ENCODE measurements around the gene CENPX.

Gene CENPX

GRCh38 chr17:82022310-82022980, at the start of gene CENPX:
Gene CENPX, minus strand, starts transcription at chr17:82022878. Its CDS starts 17 bp downstream, at chr17:82022861.
- DNase-seq = no peak

GRCh38 chr17:82070611-82071010, 47.9 kb upstream of the CENPX start:
- DNase-seq = no peak

- no peak for DNase-seq
These were observed 43.1 kb upstream of the CENPX start, which contains the start of gene DUS1L for GRCh38 chr17:82065638-82066303. Gene DUS1L, minus strand, starts transcription at chr17:82065804. Its CDS starts 745 bp downstream, at chr17:82065059.

GRCh38 chr17:82065193-82065637, 42.5 kb upstream of the CENPX start:
- DNase-seq = no peak

- no peak for DNase-seq
These were observed 41.9 kb upstream of the CENPX start for GRCh38 chr17:82064433-82065192.

GRCh38 chr17:82063424-82064415, 41.0 kb upstream of the CENPX start:
- no peak for DNase-seq

- no peak for DNase-seq
These were observed 40.3 kb upstream of the CENPX start for GRCh38 chr17:82062984-82063368.

- DNase-seq = no peak
These were observed 39.7 kb upstream of the CENPX start for GRCh38 chr17:82062076-82062983.

GRCh38 chr17:82061047-82061925, 38.6 kb upstream of the CENPX start:
- no peak for DNase-seq

GRCh38 chr17:82060614-82061013, 37.9 kb upstream of the CENPX start:
- DNase-seq = no peak

- DNase-seq = no peak
These were observed 37.3 kb upstream of the CENPX start for GRCh38 chr17:82060001-82060380.

GRCh38 chr17:82059272-82060000, 36.8 kb upstream of the CENPX start:
- no peak for DNase-seq

- no peak for DNase-seq
These were observed 36.2 kb upstream of the CENPX start for GRCh38 chr17:82058855-82059249.

GRCh38 chr17:82058230-82058854, 35.7 kb upstream of the CENPX start:
- DNase-seq = no peak

- no peak for DNase-seq
These were observed 34.3 kb upstream of the CENPX start for GRCh38 chr17:82056729-82057621.

- DNase-seq = no peak
These were observed 33.5 kb upstream of the CENPX start for GRCh38 chr17:82055965-82056728.

Measured in NCI-H187 treated with DMSO at 0.1 percent for 48 hours (cell line).